BE2C (cell line): ENCODE data around the gene TES.

ENCODE experiments used
- DNase-seq: peaks from one replicate; pipeline ENCODE4 v3.0.0-alpha.2; 2020
- H3K27me3 ChIP-seq: fragments of 250-450 bp; sonication (Bioruptor Pico); 2 replicates; pipeline ENCODE4 v1.5.1; 2020; ENCODE audit warnings: mild to moderate bottlenecking
- H3K36me3 ChIP-seq: fragments of 250-450 bp; sonication (Bioruptor Pico); 2 replicates; pipeline ENCODE4 v1.5.1; 2020; ENCODE audit warnings: mild to moderate bottlenecking
- H3K4me1 ChIP-seq: fragments of 250-450 bp; sonication (Bioruptor Pico); 2 replicates; pipeline ENCODE4 v1.5.1; 2020
- H3K4me3 ChIP-seq: 2 replicates; pipeline ENCODE4 v1.5.1; 2011; ENCODE audit warnings: low read depth, low read length
- H3K9me3 ChIP-seq: fragments of 250-450 bp; sonication (Bioruptor Pico); 2 replicates; pipeline ENCODE4 v1.5.1; 2020
- CTCF ChIP-seq: IDR thresholded peaks from 2 replicates; pipeline ENCODE4 v1.5.1; 2012; ENCODE audit warnings: mild to moderate bottlenecking, low read depth, low read length

TES gene

GRCh38 chr7:116259156-116259870 lies 49.0 kb downstream of the TES start:
- no peaks in the 10 kb centered on the region for H3K27me3 ChIP-seq
- DNase-seq, result no peak
- H3K36me3 ChIP-seq, result no peaks in the 10 kb centered on the region
- no peaks in the 10 kb centered on the region for H3K4me1 ChIP-seq
- no peak overlapping the region for H3K4me3 ChIP-seq
- no peak for TF ChIP-seq CTCF
- H3K9me3 ChIP-seq, result no peaks in the 10 kb centered on the region

GRCh38 chr7:116259871-116260440 lies 49.6 kb downstream of the TES start:
- Histone ChIP-seq H3K4me1 (no peaks in the 10 kb centered on the region), H3K27me3 (no peaks in the 10 kb centered on the region), H3K9me3 (no peaks in the 10 kb centered on the region), H3K36me3 (no peaks in the 10 kb centered on the region), H3K4me3 (no peak overlapping the region)
- no peak for TF ChIP-seq CTCF
- DNase-seq, result no peak

- no peak for DNase-seq
- H3K36me3 ChIP-seq, result no peaks in the 10 kb centered on the region
- TF ChIP-seq CTCF, result no peak
- H3K4me1 ChIP-seq, result no peaks in the 10 kb centered on the region
- no peaks in the 10 kb centered on the region for H3K27me3 ChIP-seq
- H3K9me3 ChIP-seq, result no peaks in the 10 kb centered on the region
- H3K4me3 ChIP-seq, result no peak overlapping the region
Observed at GRCh38 chr7:116261904-116262303, 51.6 kb downstream of the TES start.

- no peak for TF ChIP-seq CTCF
- no peaks in the 10 kb centered on the region for H3K4me1 ChIP-seq
- H3K36me3 ChIP-seq, result no peaks in the 10 kb centered on the region
- H3K9me3 ChIP-seq, result no peaks in the 10 kb centered on the region
- H3K27me3 ChIP-seq, result no peaks in the 10 kb centered on the region
- H3K4me3 ChIP-seq, result no peak overlapping the region
- no peak for DNase-seq
Observed at GRCh38 chr7:116265881-116266280, 55.5 kb downstream of the TES start.

GRCh38 chr7:116269466-116269865 lies 59.1 kb downstream of the TES start:
- Histone ChIP-seq H3K4me1 (no peaks in the 10 kb centered on the region), H3K4me3 (no peak overlapping the region), H3K36me3 (no peaks in the 10 kb centered on the region), H3K9me3 (no peaks in the 10 kb centered on the region), H3K27me3 (no peaks in the 10 kb centered on the region)
- TF ChIP-seq CTCF, result no peak
- no peak for DNase-seq

GRCh38 chr7:116271161-116271913 lies 61.0 kb downstream of the TES start:
- Histone ChIP-seq H3K4me1 (no peaks in the 10 kb centered on the region), H3K9me3 (no peaks in the 10 kb centered on the region), H3K4me3 (no peak overlapping the region), H3K36me3 (no peaks in the 10 kb centered on the region), H3K27me3 (no peaks in the 10 kb centered on the region)
- no peak for DNase-seq
- TF ChIP-seq CTCF, result no peak
